Stimulated activated CD8-positive, alpha-beta memory T cell treated with anti-CD3 and anti-CD28 coated beads, Interleukin-15, amount 100 ng/mL, for 24 hours (primary cell): ENCODE data around the gene CCDC78.

Experiments used
- DNase-seq: peaks from one replicate; pipeline ENCODE4 v3.0.0-alpha.2; 2020; ENCODE audit warnings: low read depth

CCDC78 gene

GRCh38 chr16:678209-678857, 47.9 kb downstream of the CCDC78 start:
- DNase-seq, result no peak

GRCh38 chr16:677316-678190, 48.7 kb downstream of the CCDC78 start:
- no peak for DNase-seq

GRCh38 chr16:676913-677312, 49.3 kb downstream of the CCDC78 start:
- no peak for DNase-seq

- no peak for DNase-seq
These were observed 49.7 kb downstream of the CCDC78 start for GRCh38 chr16:676565-676902.

GRCh38 chr16:675884-676564, 50.2 kb downstream of the CCDC78 start:
- DNase-seq, result no peak

- no peak for DNase-seq
These were observed 51.0 kb downstream of the CCDC78 start, which contains the start of gene RHBDL1 for GRCh38 chr16:674968-675883. RHBDL1 (plus strand) TSS chr16:675671; CDS start chr16:675791, 120 bp downstream.

GRCh38 chr16:674214-674881, 51.9 kb downstream of the CCDC78 start:
- DNase-seq, result no peak

- no peak for DNase-seq
These were observed 52.7 kb downstream of the CCDC78 start for GRCh38 chr16:673399-673991.

GRCh38 chr16:672851-673250, 53.4 kb downstream of the CCDC78 start:
- DNase-seq, result no peak
